Activated T-cell treated with anti-CD3 and anti-CD28 coated beads, Interleukin-2, amount 50 U/mL, for 4 hours (primary cell): ENCODE data around the gene CCDC27. TPM values are rescaled to one million over a fixed set of nuclear protein-coding genes. Genes with fewer than 3 reads are reported as not detected.
"Not testable (repeated sequence)": the region's sequence is repeated elsewhere in the genome, so short reads cannot be mapped to it uniquely, and the experiment has no call there.

Experiments
- ATAC-seq, 2 donors: fragments of 200-7000 bp; cut with Tn5 transposase; one replicate each; pipeline ENCODE4 v1.10.0; 2021
- DNase-seq: peaks from one replicate; pipeline ENCODE4 v3.0.0-alpha.2; 2020
- H3K27me3 Mint-ChIP-seq: one replicate; pipeline ENCODE4 v1.8.0; 2021; ENCODE audit warnings: low read depth, mixed read lengths
- H3K36me3 Mint-ChIP-seq: one replicate; pipeline ENCODE4 v1.8.0; 2022; ENCODE audit warnings: mixed read lengths; ENCODE audit not compliant: insufficient read depth
- H3K4me1 Mint-ChIP-seq: one replicate; pipeline ENCODE4 v1.8.0; 2021; ENCODE audit warnings: low read depth, mixed read lengths
- H3K4me3 Mint-ChIP-seq: one replicate; pipeline ENCODE4 v1.8.0; 2021; ENCODE audit warnings: mild to moderate bottlenecking, moderate library complexity, mixed read lengths
- H3K9me3 Mint-ChIP-seq: one replicate; pipeline ENCODE4 v1.8.0; 2021; ENCODE audit warnings: mixed read lengths
- total RNA-seq, 3 donors: library from RNA; stranded (reverse); gene quantifications; one replicate each; pipeline ENCODE4 v1.2.1, GENCODE V29; 2021

Gene CCDC27
- total RNA-seq, 3 donors from 2014 or later = not detected

- H3K9me3 Mint-ChIP-seq = no peaks in the 10 kb centered on the region
- no peaks in the 10 kb centered on the region for H3K27me3 Mint-ChIP-seq
- DNase-seq = no peak
- peaks cover 41% of the 10 kb centered on the region for H3K4me1 Mint-ChIP-seq
- ATAC-seq = no peak
- H3K4me3 Mint-ChIP-seq = no peak overlapping the region
- H3K36me3 Mint-ChIP-seq = peaks cover 27% of the 10 kb centered on the region
Observed at GRCh38 chr1:3788756-3789420, 36.6 kb downstream of the CCDC27 start.

GRCh38 chr1:3789421-3790300 is 37.4 kb downstream of the CCDC27 start:
- Mint-ChIP-seq H3K27me3 (no peaks in the 10 kb centered on the region), H3K4me1 (peaks cover 48% of the 10 kb centered on the region), H3K4me3 (no peak overlapping the region), H3K36me3 (peaks cover 21% of the 10 kb centered on the region), H3K9me3 (no peaks in the 10 kb centered on the region)
- ATAC-seq = no peak
- DNase-seq = no peak

DNA sequence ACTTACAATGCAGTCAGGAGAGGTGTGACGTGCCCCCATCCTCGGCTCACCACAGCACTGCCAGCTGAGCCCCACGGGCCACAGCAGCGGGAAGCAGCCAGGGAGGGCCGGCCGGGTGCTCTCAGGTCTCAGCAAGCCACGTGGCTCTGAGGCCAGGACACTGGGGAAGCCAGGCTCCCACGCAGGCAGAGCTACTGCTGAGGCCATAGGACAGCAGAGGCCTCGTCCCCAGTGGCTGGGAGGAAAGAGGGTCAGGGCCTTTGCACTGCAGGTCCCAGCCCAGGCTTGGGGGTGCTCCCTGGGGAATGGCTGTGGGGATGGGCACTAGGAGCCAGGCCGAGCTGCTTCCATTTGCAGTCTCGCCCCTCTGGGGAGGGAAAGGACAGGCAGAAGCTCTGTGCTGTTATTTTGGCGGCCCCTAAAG is 38.3 kb downstream of the CCDC27 start:
- DNase-seq = no peak
- H3K27me3 Mint-ChIP-seq = no peaks in the 10 kb centered on the region
- no peaks in the 10 kb centered on the region for H3K9me3 Mint-ChIP-seq
- peaks cover 15% of the 10 kb centered on the region for H3K36me3 Mint-ChIP-seq
- H3K4me3 Mint-ChIP-seq = no peak overlapping the region
- peaks cover 55% of the 10 kb centered on the region for H3K4me1 Mint-ChIP-seq
- ATAC-seq = no peak

DNA sequence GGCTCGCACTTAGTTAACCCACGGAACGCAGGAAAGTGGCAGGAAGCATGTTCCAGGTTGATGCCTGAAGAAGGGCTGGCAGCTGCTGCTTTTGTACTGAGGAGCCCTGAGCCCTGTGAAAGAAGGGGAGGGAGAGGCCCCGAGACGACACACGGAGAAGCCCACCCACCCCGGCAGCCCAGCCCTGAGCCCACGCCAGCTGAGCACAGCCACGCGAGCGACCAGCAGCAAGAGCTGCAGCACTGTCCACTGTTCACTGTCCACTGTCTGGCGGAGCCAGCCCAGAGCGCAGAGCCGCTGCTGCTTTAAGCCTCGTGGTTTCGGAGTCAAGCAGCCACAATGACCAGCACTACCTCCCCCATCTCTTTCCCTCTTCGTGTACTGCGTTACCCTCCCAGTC is 38.7 kb downstream of the CCDC27 start:
- peaks cover 56% of the 10 kb centered on the region for H3K4me1 Mint-ChIP-seq
- ATAC-seq = no peak
- H3K36me3 Mint-ChIP-seq = peaks cover 13% of the 10 kb centered on the region
- DNase-seq = no peak
- no peak overlapping the region for H3K4me3 Mint-ChIP-seq
- no peaks in the 10 kb centered on the region for H3K27me3 Mint-ChIP-seq
- H3K9me3 Mint-ChIP-seq = no peaks in the 10 kb centered on the region

- DNase-seq (no peak), ATAC-seq (peak; percentile 23 to 24)
- peaks cover 4% of the 10 kb centered on the region for H3K27me3 Mint-ChIP-seq
- H3K9me3 Mint-ChIP-seq = no peaks in the 10 kb centered on the region
- H3K4me1 Mint-ChIP-seq = peaks cover 46% of the 10 kb centered on the region
- H3K4me3 Mint-ChIP-seq = peak overlapping the region; percentile 85
- H3K36me3 Mint-ChIP-seq = peaks cover 4% of the 10 kb centered on the region
Observed at GRCh38 chr1:3795453-3796214, 43.4 kb downstream of the CCDC27 start.

- ATAC-seq (peak; percentile 99 to 100), DNase-seq (peak; percentile 92)
- H3K9me3 Mint-ChIP-seq = no peaks in the 10 kb centered on the region
- peaks cover 50% of the 10 kb centered on the region for H3K4me1 Mint-ChIP-seq
- peaks cover 12% of the 10 kb centered on the region for H3K27me3 Mint-ChIP-seq
- peak within 1 kb of the TSS; percentile 85 for H3K4me3 Mint-ChIP-seq
- H3K36me3 Mint-ChIP-seq = peaks cover 4% of the 10 kb centered on the region
Observed at GRCh38 chr1:3796215-3797061, 44.2 kb downstream of the CCDC27 start, which contains the start of gene LRRC47. LRRC47 (minus strand) TSS chr1:3796498; CDS start chr1:3796476, 22 bp downstream.

DNA sequence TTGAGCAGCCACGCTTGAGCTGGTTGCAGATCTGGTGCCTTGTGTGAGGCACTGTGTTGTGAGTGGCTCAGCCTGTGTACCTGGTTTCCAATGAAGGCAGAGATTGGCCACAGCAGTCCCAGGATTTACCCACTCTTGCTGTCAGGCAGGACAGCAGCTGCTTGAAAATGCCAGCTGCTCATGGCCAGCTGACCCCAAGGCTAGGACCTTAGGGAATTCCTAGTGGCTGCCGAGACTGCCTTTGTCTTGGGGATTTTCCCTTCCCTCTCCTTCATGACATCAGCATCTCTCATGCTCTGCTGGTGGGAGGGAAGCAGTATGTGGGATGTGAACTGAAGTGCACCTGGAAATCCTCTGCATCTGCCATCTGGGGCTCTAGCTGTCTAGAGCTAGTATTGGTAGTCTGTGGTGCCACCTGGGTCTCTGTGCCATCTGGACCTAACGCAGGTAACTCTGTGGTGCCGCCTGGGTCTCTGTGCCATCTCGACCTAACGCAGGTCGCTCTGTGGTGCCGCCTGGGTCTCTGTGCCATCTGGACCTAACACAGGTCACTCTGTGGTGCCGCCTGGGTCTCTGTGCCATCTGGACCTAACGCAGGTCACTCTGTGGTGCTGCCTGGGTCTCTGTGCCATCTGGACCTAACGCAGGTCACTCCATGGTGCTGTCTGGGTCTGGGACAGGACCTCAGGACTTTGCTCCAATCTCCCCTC is 47.9 kb downstream of the CCDC27 start:
- Mint-ChIP-seq H3K4me3 (no peak overlapping the region), H3K4me1 (peaks cover 23% of the 10 kb centered on the region), H3K27me3 (peaks cover 36% of the 10 kb centered on the region), H3K36me3 (no peaks in the 10 kb centered on the region), H3K9me3 (no peaks in the 10 kb centered on the region)
- no peak for ATAC-seq
- DNase-seq = no peak

DNA sequence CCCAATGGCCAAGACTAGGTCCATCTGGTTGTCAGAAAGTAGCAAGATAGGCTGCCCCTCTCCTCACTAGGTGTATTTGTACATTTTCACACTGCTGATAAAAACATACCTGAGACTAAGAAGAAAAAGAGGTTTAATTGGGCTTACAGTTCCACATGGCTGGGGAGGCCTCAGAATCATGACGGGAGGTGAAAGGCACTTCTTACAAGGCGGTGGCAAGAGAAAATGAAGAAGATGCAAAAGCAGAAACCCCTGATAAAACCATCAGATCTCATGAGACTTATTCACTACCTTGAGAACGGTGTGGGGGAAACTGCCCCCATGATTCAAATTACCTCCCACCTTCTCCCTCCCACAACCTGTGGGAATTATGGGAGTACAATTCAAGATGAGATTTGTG is 48.5 kb downstream of the CCDC27 start:
- peaks cover 19% of the 10 kb centered on the region for H3K4me1 Mint-ChIP-seq
- not testable (repeated sequence) for H3K9me3 Mint-ChIP-seq, ATAC-seq, DNase-seq, H3K36me3 Mint-ChIP-seq, H3K4me3 Mint-ChIP-seq
- peaks cover 36% of the 10 kb centered on the region for H3K27me3 Mint-ChIP-seq

GRCh38 chr1:3803905-3804626 is 51.8 kb downstream of the CCDC27 start:
- peaks cover 10% of the 10 kb centered on the region for H3K4me1 Mint-ChIP-seq
- peaks cover 39% of the 10 kb centered on the region for H3K27me3 Mint-ChIP-seq
- ATAC-seq = no peak
- DNase-seq = no peak
- no peaks in the 10 kb centered on the region for H3K36me3 Mint-ChIP-seq
- no peaks in the 10 kb centered on the region for H3K9me3 Mint-ChIP-seq
- H3K4me3 Mint-ChIP-seq = no peak overlapping the region

GRCh38 chr1:3804627-3804944 is 52.3 kb downstream of the CCDC27 start:
- not testable (repeated sequence) for DNase-seq, H3K9me3 Mint-ChIP-seq, H3K4me1 Mint-ChIP-seq, ATAC-seq, H3K4me3 Mint-ChIP-seq, H3K36me3 Mint-ChIP-seq
- H3K27me3 Mint-ChIP-seq = peaks cover 39% of the 10 kb centered on the region

DNA sequence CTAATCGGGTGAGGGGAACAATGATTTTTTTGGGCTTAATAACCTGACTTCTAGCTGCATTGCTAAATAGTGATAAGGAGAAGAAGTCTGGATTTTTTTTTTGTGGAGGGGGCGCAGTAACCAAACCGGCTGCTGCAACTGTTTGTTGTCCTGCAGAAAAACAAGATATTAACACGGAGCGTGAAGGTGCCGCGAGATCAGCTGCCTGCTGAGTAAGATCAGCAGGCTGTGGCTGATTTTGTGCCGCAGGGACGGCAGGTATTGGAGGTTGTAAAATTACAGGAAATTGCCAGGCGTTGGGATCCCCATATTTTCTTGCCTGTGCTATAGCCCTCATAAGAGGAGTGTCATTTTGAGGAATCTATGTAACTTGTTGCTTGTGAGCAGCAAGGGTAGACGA is 52.8 kb downstream of the CCDC27 start:
- no peak for DNase-seq
- H3K27me3 Mint-ChIP-seq = peaks cover 37% of the 10 kb centered on the region
- no peak for ATAC-seq
- no peaks in the 10 kb centered on the region for H3K36me3 Mint-ChIP-seq
- no peak overlapping the region for H3K4me3 Mint-ChIP-seq
- peaks cover 10% of the 10 kb centered on the region for H3K4me1 Mint-ChIP-seq
- no peaks in the 10 kb centered on the region for H3K9me3 Mint-ChIP-seq

DNA sequence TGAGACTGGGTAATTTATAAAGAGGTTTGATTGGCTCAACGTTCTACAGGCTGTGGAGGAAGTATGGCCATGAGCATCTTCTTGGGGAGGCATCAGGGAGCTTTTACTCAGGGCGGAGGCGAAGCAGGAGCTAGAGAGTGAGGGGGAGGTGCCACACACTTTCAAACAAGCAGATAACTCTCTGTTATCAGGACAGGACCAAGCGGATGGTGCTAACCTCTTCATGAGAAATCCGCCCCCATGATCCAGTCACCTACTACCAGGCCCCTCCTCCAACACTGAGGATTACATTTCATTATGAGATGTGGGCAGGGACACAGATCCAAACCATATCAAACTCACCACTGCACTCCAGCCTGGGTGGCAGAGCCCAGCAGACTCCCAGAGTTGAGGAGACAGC is 55.5 kb downstream of the CCDC27 start:
- ATAC-seq (no peak), DNase-seq (no peak)
- no peaks in the 10 kb centered on the region for H3K36me3 Mint-ChIP-seq
- H3K27me3 Mint-ChIP-seq = peaks cover 22% of the 10 kb centered on the region
- no peaks in the 10 kb centered on the region for H3K9me3 Mint-ChIP-seq
- no peak overlapping the region for H3K4me3 Mint-ChIP-seq
- no peaks in the 10 kb centered on the region for H3K4me1 Mint-ChIP-seq

DNA sequence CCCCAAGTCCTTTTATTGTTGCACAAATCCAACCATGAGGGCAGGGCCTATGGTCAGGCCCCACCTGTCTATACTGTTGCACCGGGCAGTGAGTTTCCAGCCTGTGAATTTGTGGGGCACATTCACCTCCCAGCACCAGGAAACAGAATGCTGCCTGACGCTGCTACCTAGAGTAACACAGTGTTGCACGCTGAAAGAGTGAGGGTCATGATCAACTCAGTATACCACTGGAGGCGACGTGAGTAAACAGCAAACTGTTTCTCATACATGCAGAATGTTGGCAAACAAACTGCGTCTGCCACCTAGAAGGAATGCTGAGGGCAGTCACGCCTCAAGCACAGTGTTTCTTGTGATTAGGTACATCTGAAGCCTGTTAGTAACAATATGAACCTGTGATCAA is 57.4 kb downstream of the CCDC27 start:
- DNase-seq (no peak), ATAC-seq (no peak)
- Mint-ChIP-seq H3K4me3 (no peak overlapping the region), H3K36me3 (peaks cover 5% of the 10 kb centered on the region), H3K9me3 (no peaks in the 10 kb centered on the region), H3K27me3 (peaks cover 5% of the 10 kb centered on the region), H3K4me1 (no peaks in the 10 kb centered on the region)
